Suppressor macrophage treated with lipopolysaccharide for 1 hour (primary cell): ENCODE results near the gene TMEM245.

Experiments
- DNase-seq, 3 donors: peaks; one replicate each; pipeline ENCODE4 v3.0.0-alpha.2; 2020 to 2022

TMEM245 gene

DNA sequence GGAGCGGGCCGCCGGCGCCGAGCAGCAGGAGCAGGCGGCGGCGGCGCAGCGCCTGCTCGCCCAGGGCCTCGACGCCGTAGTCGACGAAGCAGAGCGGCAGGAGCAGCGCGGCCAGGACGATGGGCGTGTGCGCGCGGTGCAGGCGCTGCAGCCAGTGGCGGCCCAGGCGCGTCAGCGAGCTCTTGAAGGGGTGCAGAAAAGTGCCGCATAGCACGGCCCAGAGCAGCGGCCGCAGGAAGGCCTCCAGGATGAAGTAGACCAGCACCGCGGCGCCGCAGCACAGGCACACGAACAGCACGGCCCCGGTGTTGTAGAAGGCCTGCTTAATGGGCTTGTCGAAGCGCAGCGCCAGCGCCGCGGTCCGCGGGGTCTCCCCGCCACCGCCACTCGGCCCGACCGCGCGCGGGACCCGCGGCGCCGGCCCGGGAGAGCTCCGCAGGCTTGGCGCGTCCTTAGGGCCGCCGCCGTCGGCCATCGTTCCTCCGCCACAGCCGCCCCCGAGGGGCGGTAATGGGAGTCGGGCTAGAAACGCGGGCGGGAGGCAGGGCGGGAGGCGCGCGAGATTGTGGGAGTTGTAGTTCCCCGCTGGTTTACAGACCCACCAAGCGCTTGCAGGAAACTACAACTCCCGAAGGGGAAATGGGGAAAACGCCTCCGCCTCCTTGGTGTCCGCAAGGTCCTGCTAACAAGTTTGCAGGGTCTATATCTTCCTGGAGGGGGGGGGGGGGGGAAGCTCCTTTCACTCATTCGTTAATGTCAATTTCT lies at the start of gene TMEM245:
Gene TMEM245, minus strand, starts transcription at position 509 of the 765 bp plus-strand sequence. Its CDS starts 34 bp downstream, at position 475.
- peak; percentile 97 to 99 (median 98) for DNase-seq

DNA sequence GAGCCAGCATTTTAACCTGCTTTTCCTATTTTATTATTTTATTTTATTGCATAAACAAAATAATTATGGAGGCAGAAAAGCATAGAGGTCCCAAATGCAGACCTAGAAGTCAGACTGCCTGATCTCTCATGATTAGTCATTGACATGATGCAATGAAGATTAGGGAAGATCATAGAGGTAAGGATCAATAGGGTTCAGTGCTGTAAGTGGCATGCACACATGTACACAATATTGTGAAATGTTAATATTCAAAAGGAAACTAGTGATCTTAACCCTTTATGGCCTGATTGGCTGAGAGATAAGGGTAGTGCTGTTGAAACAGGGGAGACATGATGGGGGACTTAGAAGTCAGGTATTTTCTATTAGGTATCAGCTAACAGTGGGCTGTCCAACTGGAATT lies 48.4 kb upstream of the TMEM245 start:
- peak in 1 of 3 donors; percentile 3 for DNase-seq

DNA sequence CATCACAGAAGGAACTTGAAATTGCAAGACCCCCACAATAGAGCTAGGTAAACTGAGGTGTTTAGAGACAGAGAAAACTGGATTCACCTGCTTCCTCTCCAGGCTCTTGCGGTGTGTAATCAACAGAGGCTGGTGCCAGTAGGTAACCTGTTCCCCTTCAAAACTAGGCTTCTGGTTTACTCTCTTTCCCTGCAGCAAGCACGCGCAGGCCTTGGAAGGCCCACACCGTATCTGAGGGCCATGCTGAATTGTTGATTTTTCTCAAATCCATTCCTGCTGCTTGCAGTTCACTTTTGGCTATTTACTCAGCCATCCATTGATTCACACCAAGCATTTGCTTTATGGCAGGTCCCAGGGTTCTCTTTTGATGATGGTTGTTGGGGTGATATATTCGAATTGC lies 48.0 kb upstream of the TMEM245 start:
- DNase-seq: no peak

DNA sequence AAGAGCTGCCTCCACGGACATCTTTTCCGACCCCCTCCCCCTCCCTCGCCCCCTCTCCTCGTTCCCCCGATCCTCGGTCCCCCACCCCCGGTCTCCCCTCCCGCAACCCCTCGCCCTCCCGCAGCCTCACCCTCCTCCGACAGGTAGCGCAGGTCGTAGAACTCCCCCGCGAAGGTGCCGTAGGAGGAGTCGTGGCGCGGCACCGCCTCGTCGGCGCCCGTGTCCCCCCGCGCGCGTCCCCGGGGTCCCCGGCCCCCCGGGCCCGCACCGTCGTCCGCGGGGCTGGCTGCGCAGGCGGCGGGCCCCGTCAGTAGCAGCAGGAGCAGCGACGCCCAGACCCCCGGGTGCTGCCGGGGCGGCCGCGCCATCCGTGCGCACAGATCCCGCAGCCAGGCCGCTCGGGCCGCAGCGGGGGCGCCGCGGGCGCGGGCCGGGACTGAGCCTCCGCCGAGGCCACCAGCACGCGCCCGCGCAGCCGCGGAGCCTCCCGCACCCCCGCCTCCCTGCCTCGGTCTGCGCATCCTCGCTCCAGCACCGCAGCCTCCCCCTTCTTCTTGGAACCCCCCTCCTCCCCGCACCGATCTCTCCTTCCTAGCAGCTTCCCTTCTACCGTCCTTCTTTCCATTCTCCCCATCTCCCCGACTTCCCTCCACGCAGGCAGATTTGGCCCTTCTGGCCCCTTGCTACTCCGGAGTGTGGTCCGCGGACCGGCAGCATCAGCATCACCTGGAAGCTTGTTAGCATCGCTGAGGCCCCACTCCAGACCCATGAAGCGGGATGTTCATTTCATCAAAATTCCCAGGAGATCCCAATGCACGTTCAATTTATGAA lies 47.2 kb upstream of the TMEM245 start, which contains the start of gene FRRS1L:
Gene FRRS1L, minus strand, starts transcription at position 479 of the 831 bp plus-strand sequence. Its CDS starts 111 bp downstream, at position 368.
- no peak for DNase-seq

DNA sequence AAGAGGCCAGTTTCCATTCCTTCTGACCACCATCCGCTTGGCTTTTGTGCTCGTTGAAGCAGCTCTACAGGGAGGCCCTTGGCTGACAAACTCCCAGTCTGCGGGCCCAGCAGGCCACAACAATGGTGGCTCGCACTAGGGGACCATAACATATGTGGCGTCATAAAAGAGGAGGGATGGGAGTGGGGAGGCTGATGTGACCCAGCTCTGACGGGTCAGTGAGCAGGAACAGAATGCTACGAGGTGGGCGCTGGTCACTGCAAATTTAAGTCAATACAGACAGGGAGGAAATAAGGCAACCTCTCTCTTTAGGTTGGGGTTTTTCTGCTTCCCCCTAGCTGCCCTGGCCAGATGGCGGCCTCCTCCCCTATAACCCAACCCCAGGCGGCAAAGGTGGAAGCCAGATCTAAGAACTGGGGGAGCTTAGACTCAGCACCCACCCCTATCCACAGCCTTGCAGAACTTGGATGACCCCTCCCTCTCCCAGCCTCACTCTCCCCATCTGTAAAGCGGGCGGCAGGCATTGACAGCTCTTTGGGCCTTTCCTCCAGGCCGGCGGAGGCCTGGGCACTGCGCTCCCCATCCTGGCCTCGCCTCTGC lies 46.5 kb upstream of the TMEM245 start:
- no peak for DNase-seq

DNA sequence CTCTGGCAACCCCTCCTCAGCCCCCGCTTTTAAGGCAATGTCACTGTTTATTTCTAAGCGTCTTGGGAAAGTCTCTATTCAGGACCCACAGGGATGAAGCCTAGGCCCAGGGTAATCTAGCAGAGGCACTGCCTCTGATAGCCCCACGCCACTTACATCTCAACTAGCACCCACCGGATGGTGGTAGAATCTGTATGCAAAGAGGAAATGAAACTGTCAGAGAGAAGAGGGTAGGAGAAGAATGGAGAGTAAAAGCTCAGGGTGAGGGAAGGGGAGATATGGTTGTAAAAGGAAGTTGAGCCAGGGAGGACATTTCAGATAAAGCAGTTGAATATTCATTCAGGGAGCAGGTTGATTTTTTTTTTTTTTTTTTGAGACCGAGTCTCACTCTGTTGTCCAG lies 44.3 kb upstream of the TMEM245 start:
- peak in 1 of 3 donors; percentile 2 for DNase-seq

DNA sequence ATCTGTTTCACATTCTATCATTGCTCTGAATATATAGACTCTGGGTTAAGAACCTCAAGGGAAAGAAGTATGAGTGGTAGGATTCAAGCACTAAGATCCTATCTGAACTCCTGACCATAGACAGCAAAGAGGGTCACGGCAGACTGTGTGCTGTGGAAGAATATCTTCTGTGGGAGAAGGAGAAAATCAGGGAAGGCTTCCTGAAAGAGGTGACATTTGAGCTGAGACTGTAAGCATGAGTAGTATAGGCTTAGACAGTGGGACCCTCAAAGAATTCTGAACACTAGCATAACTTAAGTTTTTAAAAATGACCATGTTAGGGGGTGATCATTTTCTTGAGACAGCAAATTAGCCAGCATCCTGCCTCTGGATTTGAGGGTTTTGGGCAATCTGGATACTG lies 43.4 kb upstream of the TMEM245 start:
- no peak for DNase-seq

DNA sequence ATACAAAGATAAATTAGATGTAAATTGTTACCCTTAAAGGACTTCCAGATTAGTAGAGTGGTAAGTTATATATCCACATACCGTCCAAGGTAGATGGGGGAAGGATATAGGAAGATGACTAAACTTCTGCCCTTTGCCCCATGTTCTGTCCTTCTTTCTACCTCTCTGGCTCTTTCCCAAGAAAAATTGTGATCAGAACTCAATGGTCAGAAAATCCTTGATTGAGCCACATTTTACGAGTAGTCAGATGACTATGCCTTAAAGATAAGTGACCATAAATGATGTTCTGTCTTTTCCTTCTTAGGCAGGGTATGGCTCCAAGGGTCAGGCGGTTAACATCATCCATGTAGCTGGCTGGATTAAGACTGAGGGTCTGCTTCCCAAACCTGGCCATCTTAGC lies 42.9 kb upstream of the TMEM245 start:
- no peak for DNase-seq

DNA sequence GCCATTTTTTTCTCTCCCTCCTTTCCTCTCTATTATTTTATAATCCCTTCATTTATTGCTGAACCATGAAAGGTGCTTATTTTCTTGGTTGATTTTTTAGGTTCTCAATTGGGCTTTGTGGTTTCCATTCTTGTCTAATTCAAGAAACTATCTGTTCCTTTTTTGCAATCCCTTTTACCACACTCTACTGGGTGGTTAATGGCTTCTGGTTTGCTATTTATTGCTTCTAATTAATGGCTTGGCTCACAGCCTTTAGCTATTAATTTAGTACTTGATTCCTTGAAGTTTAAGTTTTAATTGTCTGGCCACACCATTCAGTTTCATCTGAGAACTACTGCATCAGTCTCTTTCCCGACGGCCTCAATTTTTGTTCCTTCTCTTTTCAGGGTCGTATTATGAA lies 41.7 kb upstream of the TMEM245 start:
- DNase-seq: no peak

DNA sequence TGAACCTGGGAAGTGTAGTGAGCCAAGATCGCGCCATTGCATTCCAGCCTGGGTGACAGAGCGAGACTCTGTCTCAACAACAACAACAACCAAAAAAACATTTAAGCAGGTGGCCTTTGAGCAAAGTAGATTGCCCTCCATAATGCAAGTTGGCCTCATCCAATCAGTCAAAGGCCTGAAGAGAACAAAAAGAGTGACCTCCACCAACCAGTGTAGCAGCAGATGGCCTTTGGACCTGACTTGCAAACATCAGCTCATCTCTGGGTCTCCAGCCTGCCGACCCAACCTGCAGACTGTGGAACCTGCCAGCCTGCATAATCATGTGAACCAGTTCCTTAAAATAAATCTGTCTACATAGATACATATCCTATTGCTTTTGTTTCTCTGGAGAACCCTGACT lies 39.8 kb upstream of the TMEM245 start:
- no peak for DNase-seq

DNA sequence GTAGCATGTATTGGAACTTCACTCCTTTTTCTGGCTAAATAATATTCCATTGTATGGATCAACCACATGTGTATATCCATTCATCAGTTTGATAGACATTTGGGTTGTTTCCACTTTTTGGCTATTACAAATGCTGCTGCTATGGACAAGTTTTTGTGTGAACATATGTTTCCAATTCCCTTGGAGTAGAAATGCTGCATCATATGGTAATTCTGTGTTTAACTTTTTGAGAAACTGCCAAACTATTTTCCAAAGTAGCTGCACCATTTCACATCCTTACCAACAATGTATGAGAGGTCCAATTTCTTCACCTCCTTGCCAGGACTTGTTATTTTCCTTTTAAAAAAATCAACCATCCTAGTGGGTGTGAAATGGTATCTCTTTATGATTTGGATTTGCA lies 38.9 kb upstream of the TMEM245 start:
- no peak for DNase-seq

DNA sequence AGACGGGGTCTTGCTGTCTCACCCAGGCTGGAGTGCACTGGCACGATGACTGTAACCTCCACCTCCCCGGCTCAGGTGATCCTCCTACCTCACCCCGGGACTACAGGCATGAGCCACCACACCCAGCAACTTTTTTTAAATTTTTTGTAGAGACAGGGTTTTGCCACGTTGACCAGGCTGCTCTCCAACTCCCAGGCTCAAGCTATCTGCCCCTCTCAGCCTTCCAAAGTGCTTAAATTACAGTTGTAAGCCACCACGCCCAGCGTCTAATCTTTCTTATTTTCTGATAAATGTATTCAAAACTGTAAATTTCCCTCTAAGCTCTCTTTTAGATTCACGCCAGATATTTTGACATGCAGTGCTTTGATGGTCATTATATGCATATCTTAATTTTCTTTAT lies 37.0 kb upstream of the TMEM245 start:
- no peak for DNase-seq

DNA sequence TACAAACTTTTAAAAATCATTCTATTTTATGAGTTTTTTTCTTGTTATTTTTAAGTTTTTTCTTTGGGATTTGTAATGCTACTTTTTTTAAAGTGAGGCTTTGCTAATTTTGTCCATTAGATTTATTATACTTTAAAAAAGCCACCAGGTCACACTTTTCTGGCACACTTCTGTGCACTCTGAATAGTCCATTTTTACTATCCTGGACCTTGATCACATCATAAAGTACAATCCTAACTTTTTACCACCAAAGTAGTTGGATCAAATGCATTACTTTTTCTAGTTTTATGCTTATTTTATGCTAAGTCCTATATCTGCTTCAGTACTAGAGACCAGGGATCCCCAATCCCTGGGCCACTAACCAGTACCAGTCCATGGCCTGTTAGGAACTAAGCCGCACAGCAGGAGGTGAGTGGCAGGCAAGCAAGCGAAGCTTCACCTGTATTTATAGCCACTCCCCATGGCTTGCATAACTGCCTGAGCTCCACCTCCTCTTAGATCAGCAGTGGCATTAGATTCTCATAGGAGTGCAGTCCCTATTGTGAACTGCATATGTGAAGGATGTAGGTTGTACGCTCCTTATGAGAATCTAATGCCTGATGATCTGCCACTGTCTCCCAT lies 31.3 kb upstream of the TMEM245 start:
- DNase-seq: no peak

DNA sequence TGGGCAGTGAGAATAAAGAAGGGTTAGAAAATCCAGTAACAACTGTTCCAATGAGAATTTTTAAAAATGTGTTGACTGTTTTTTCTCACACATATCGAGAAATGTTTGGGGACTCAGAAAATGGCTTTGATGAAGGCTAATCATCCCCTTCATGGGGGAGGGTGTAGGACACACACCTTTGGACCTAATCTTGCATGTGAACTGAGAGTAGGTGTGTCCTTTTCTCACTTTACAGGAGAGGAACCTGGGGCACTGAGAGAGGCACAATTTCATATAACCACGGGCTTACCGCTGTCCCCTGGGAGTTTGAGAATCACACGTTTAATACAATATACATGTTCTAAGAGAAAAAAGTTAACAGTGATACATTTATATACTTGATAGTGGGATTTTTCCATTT lies 30.0 kb upstream of the TMEM245 start:
- no peak for DNase-seq

DNA sequence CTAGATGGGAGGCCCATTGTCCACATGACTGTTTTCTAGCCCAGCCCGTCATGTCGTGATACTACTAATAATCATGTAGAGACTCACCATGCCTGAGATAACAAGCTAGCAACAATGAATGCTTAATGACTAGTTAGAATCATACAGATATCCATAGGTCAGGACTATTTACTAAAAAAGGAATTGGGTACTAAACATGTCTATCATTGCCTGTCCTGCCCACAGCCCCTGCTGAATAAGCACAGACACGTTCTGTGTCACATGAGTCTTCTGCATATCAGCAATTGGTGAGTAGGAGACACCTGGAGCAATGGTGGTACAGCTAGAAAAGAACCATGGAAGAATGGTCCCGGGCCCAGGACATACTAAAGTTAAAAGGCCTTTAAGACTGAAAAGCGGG lies 29.3 kb upstream of the TMEM245 start:
- DNase-seq: no peak

DNA sequence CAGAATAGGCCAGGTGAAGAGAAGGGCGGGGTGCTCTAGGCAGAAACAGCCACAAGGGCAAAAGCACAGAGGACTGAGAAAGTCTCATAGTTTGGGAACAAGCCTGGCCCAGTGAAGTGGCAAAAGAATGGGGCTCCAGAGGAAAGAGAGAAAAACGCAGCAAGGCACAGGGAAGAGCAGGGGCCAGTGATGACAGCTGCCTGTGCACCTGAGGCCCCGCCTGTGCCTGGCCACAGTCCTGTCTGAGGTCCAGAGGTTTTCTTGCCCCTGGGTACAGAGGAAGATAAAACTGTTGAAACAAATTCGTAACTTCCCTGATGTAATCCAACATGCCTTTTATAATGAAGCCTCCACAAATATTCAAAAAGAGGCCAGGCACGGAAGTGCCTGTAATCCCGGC lies 25.3 kb upstream of the TMEM245 start:
- DNase-seq: no peak

DNA sequence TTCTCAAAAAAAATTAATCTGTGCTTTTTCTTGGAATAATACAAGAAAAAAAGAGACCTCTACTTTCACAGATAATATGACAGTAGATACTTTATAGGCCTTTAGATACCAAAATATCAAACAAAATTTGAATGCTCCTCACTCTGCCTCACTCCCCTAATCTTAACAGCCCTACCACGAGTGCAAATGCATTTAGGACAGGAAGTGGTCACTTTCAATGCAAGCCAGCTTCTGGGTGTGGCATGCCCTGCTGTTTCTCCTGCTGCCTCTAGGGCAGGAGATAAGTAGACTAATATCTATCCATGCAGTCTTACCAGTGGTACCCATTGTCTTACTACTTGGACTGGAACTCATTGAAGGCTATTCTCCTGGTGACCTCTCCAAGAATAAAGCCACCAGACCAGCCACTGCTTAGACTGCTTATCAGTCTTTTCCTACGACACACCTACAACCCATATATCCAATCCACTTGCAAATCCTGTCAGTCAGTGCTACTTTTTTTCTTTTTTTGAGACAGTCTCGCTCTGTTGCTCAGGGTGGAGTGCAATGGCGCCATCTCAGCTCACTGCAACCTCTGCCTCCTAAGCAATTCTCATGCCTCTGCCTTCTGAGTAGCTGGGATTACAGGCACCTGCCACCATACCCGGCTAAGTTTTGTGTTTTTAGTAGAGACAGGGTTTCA lies 24.3 kb upstream of the TMEM245 start:
- DNase-seq: peak; percentile 35 to 48 (median 46)

DNA sequence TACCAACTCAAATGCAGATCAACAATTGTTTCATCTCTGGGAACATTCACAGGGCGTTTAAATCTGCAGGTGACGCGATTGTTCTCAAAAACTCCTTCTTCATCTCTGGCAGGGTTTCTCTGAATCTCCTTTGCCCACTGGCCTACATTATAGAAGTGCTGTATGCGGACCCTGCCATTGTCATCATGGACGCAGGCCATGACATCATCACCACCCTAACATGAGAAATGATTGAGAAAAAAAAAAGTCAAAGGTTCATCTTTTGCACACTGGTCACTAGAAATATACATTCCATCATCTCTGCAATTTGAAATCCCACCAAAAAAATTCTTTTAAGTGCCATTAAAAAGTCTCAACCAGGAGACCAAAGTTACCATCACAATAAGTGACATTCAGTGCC lies 21.6 kb upstream of the TMEM245 start:
- no peak for DNase-seq

DNA sequence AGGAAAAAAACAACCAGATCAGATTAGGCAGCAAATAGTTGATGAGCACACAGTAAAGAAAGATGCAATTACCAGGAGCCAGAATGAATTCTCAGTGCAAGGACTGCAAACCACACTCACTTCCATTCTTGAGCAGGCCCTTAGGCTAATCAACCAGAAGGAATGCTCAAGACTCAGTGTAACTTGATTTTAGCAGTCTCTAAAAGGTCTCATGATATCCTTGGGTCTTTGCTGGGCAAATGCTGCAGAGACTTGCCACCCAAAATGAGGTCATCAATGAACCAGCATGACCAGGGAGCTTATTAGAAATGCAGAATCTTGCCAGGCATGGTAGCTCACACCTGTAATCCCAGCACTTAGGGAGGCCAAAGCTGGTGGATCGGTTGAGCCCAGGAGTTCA lies 20.1 kb upstream of the TMEM245 start:
- DNase-seq: no peak

DNA sequence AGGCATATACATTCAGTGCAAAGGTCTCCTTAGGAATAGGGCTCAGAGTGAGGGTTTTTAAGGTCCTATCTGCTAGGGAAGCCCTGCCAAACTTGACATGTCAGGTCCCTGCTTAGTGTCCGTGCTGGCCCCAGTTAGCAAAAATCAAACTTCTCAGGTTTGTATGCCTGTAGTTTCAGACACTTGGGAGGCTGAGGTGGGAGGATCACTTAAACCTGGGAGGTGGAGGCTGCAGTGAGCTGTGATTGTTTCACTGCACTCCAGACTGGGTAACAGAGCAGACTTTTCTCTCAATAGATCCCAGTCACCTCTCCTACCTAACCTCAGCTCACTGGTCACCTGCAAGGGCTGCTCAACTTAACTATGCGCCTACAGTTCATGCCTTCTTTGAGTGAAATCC lies 18.7 kb upstream of the TMEM245 start:
- no peak for DNase-seq

DNA sequence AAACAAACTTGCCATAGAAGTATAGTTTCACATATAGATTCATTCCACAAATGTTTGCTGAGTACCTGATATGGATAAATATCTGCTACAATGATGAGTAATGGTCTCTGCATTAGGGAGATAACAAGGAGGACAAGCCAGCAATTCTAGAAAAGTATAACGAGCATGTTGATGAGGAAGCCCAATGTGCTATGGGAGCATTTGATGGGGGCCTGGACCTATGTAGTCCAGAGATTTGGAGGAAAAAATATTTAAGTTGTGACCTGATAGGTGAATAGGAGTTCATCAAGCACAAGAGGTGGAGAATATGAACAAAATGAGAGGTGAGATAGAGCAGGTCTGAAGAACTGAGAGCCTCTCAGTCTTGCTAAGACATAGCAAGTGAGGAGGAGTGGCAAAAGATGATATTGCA lies 14.4 kb upstream of the TMEM245 start:
- no peak for DNase-seq

DNA sequence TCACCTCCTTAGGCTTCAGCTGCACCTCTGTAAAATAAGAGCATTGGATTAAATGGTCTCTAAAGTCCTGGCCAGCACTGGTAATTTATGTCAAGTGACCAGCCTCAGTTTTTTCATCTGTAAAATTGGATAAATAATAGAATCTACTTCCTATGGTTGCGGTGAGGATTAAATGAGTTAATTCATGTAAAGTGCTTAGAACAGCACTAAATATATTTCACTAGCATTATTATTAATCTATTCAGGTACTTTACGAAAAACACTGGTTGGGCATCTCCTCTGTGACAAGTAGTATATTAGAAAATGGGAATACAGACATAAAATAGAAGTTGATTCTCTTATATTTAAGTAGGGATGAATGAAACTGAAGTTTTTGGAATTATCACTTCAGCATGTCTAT lies 13.8 kb upstream of the TMEM245 start:
- no peak for DNase-seq

DNA sequence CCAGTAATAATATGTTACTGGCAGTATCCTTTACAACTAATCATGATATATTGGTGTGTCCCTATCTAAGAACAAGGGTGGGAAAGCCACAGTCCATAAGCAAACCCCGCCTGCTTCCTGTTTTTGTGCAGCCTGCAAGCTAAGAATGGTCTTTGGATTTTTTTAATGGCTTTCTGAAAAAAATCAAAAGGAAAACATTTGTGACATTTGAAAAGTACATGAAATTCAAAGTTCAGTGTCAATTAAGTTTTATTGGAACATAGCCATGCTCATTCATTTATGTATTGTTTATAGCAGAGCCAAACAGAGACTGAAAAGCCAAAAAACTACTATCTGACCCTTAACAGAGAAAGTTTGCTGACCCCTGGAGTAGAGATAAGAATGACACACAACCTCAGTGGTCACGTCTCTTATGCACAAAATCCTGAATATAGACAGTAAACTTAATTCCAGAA lies 12.8 kb upstream of the TMEM245 start:
- no peak for DNase-seq
